GM23338 (cell line): Measurements from ENCODE around the gene GOLGB1. TPM values are rescaled to one million over a fixed set of nuclear protein-coding genes. Genes with fewer than 3 reads are reported as not detected.
"Not testable (repeated sequence)": the region's sequence is repeated elsewhere in the genome, so short reads cannot be mapped to it uniquely, and the experiment has no call there.

ENCODE experiments used
- ATAC-seq: fragments of 200-7000 bp; cut with Tn5 transposase; 3 replicates; pipeline ENCODE4 v1.9.1; 2020
- DNase-seq: peaks from one replicate; pipeline ENCODE4 v3.0.0-alpha.2; 2015; ENCODE audit warnings: low spot score
- H2AFZ ChIP-seq: fragments of 200-600 bp; sonication (generic); 2 replicates; pipeline ENCODE4 v1.8.0; 2016; ENCODE audit warnings: antibody characterized with exemption, mild to moderate bottlenecking, moderate library complexity
- H3F3A ChIP-seq: fragments of 200-600 bp; sonication (generic); replicated peaks from 2 replicates; pipeline ENCODE4 v1.8.0; 2017; ENCODE audit warnings: antibody characterized with exemption, mixed run types, low read depth
- H3K27ac ChIP-seq: fragments of 200-600 bp; sonication (generic); 2 replicates; pipeline ENCODE4 v1.6.1; 2016; ENCODE audit warnings: low read depth
- H3K27me3 ChIP-seq: fragments of 200-600 bp; sonication (generic); 2 replicates; pipeline ENCODE4 v1.8.0; 2016; ENCODE audit warnings: mild to moderate bottlenecking, mixed run types, moderate library complexity; ENCODE audit not compliant: insufficient read depth
- H3K36me3 ChIP-seq: fragments of 200-600 bp; sonication (generic); 2 replicates; pipeline ENCODE4 v1.8.0; 2016; ENCODE audit warnings: mild to moderate bottlenecking; ENCODE audit not compliant: insufficient read depth
- H3K4me1 ChIP-seq: fragments of 200-600 bp; sonication (generic); 2 replicates; pipeline ENCODE4 v1.8.0; 2016; ENCODE audit warnings: mild to moderate bottlenecking, moderate library complexity; ENCODE audit not compliant: insufficient read depth
- H3K4me2 ChIP-seq: fragments of 200-600 bp; sonication (generic); 2 replicates; pipeline ENCODE4 v1.7.1; 2017; ENCODE audit warnings: mixed run types
- H3K4me3 ChIP-seq: fragments of 200-600 bp; sonication (generic); 2 replicates; pipeline ENCODE4 v1.6.1; 2016; ENCODE audit warnings: mixed run types
- H3K79me2 ChIP-seq: fragments of 200-600 bp; sonication (generic); replicated peaks from 2 replicates; pipeline ENCODE4 v1.8.0; 2017; ENCODE audit warnings: mild to moderate bottlenecking; ENCODE audit not compliant: insufficient read depth
- H3K9me2 ChIP-seq: fragments of 200-600 bp; sonication (generic); 2 replicates; pipeline ENCODE4 v1.8.0; 2017; ENCODE audit not compliant: insufficient read depth
- H4K20me1 ChIP-seq: fragments of 200-600 bp; sonication (generic); replicated peaks from 2 replicates; pipeline ENCODE4 v1.8.0; 2017; ENCODE audit warnings: mild to moderate bottlenecking; ENCODE audit not compliant: insufficient read depth
- H3K27ac Mint-ChIP-seq: 2 replicates; pipeline ENCODE4 v1.8.0; 2020; ENCODE audit warnings: inconsistent platforms, mild to moderate bottlenecking, moderate library complexity, mixed read lengths
- H3K27me3 Mint-ChIP-seq: 3 replicates; pipeline ENCODE4 v1.8.0; 2022; ENCODE audit warnings: low read depth, mild to moderate bottlenecking, moderate library complexity, mixed read lengths, inconsistent platforms; ENCODE audit not compliant: insufficient read depth, poor library complexity
- H3K36me3 Mint-ChIP-seq: 3 replicates; pipeline ENCODE4 v1.8.0; 2021; ENCODE audit warnings: low read depth, mild to moderate bottlenecking, inconsistent platforms, moderate library complexity, mixed read lengths
- H3K4me1 Mint-ChIP-seq: 3 replicates; pipeline ENCODE4 v1.8.0; 2020; ENCODE audit warnings: mild to moderate bottlenecking, inconsistent platforms, mixed read lengths
- H3K4me3 Mint-ChIP-seq: 3 replicates; pipeline ENCODE4 v1.8.0; 2021; ENCODE audit warnings: moderate library complexity, mild to moderate bottlenecking, inconsistent platforms, mixed read lengths
- H3K9me3 Mint-ChIP-seq: 3 replicates; pipeline ENCODE4 v1.8.0; 2020; ENCODE audit warnings: moderate library complexity, mild to moderate bottlenecking, inconsistent platforms, mixed read lengths
- CREB1 ChIP-seq: fragments of 250-450 bp; sonication (Bioruptor Pico); IDR thresholded peaks from 2 replicates; pipeline ENCODE4 v1.5.0; 2020; ENCODE audit warnings: low read depth, mild to moderate bottlenecking, moderate library complexity
- EZH2phosphoT487 ChIP-seq: fragments of 200-600 bp; sonication (generic); IDR thresholded peaks from one replicate; pipeline ENCODE4 v1.8.1; 2018; ENCODE audit warnings: antibody characterized with exemption; ENCODE audit not compliant: unreplicated experiment
- JUNB ChIP-seq: IDR thresholded peaks from one replicate; pipeline ENCODE4 v1.6.1; 2016; ENCODE audit warnings: antibody characterized with exemption; ENCODE audit not compliant: unreplicated experiment
- NANOG ChIP-seq: IDR thresholded peaks from 2 replicates; pipeline ENCODE4 v1.6.1; 2016; ENCODE audit warnings: antibody characterized with exemption, borderline replicate concordance
- POLR2AphosphoS5 ChIP-seq: IDR thresholded peaks from 2 replicates; pipeline ENCODE4 v1.6.1; 2016; ENCODE audit warnings: antibody characterized with exemption, low read depth
- STAT1 ChIP-seq: IDR thresholded peaks from one replicate; pipeline ENCODE4 v1.6.1; 2016; ENCODE audit warnings: antibody characterized with exemption; ENCODE audit not compliant: unreplicated experiment
- ZNF331 ChIP-seq: fragments of 250-450 bp; sonication (Bioruptor Pico); IDR thresholded peaks from 2 replicates; pipeline ENCODE4 v1.5.0; 2020; ENCODE audit warnings: low read depth, mild to moderate bottlenecking, moderate library complexity
- polyA plus RNA-seq: library from polyadenylated mRNA; unstranded; fragments of >200 nt; fragmentation: Nextera tagmentation; extraction: Ambion mirVana; gene quantifications from 2 replicates; pipeline ENCODE4 v1.2.1, GENCODE V29; 2016
- total RNA-seq: library from RNA; depleted of rRNA; stranded (reverse); fragments of >200 nt; shearing (Covaris generic); gene quantifications from 2 replicates; pipeline ENCODE4 v1.2.3, GENCODE V29; 2014
- TF ChIP-seq, protein P1 (sequence below), 2 experiments: fragments of 200-600 bp in 1 of 2; sonication (generic) in 1 of 2; conservative IDR thresholded peaks; 2 replicates each; pipeline versions ENCODE4 v1.5.1 to v1.6.1; 2016 to 2017; ENCODE audit warnings: antibody characterized with exemption in 2 of 2, low read depth in 2 of 2, mild to moderate bottlenecking in 2 of 2, moderate library complexity in 1 of 2
- TF ChIP-seq, protein P2 (sequence below): IDR thresholded peaks from 2 replicates; pipeline ENCODE4 v1.6.1; 2016; ENCODE audit warnings: antibody characterized with exemption

GOLGB1 gene
- total and polyA plus RNA-seq, 2 experiments from 2014 or later, result 34.5 to 56.8 TPM

DNA sequence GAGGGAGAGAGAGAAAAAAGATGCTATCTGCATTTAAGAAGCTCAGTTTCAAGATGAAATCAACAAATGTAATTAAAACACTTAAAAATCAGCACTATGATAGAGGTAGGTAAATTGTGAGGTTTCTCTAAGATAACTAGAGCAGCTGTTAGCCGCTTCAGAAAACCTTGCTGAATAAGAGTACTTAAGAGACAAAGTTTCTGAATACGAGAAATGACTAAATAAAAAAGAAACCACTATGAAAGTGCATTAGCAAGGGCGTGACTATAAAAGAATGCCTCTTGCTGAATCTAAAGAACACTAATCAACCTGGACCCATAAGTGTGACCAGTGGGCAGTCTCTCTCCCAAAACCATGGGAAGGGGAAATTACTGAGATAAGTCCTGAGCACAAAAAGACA lies 43.5 kb upstream of the GOLGB1 start:
- Histone ChIP-seq H3K27ac (no peak overlapping the region), H3F3A (no peaks in the 10 kb centered on the region), H3K4me2 (no peak overlapping the region), H3K27me3 (no peaks in the 10 kb centered on the region), H3K36me3 (peaks cover 9% of the 10 kb centered on the region; the same call in 1 of the 2 replicates), H4K20me1 (no peaks in the 10 kb centered on the region; the same call in 1 of the 2 replicates), H3K79me2 (no peaks in the 10 kb centered on the region), H3K4me3 (no peak overlapping the region), H3K4me1 (no peaks in the 10 kb centered on the region), H2AFZ (no peak overlapping the region), H3K9me2 (no peaks in the 10 kb centered on the region)
- no peaks in the 10 kb centered on the region for H3K9me3 Mint-ChIP-seq
- H3K27ac Mint-ChIP-seq, result no peak overlapping the region
- ATAC-seq, result no peak
- H3K27me3 Mint-ChIP-seq, result no peaks in the 10 kb centered on the region
- H3K4me3 Mint-ChIP-seq, result no peak overlapping the region
- peaks cover 29% of the 10 kb centered on the region for H3K36me3 Mint-ChIP-seq
- DNase-seq, result no peak
- no peaks in the 10 kb centered on the region for H3K4me1 Mint-ChIP-seq
- TF ChIP-seq NANOG (no peak), CREB1 (CRISPR knock-in tag) (no peak), JUNB (no peak), POLR2AphosphoS5 (no peak)
- TF ChIP-seq, protein P1, sequence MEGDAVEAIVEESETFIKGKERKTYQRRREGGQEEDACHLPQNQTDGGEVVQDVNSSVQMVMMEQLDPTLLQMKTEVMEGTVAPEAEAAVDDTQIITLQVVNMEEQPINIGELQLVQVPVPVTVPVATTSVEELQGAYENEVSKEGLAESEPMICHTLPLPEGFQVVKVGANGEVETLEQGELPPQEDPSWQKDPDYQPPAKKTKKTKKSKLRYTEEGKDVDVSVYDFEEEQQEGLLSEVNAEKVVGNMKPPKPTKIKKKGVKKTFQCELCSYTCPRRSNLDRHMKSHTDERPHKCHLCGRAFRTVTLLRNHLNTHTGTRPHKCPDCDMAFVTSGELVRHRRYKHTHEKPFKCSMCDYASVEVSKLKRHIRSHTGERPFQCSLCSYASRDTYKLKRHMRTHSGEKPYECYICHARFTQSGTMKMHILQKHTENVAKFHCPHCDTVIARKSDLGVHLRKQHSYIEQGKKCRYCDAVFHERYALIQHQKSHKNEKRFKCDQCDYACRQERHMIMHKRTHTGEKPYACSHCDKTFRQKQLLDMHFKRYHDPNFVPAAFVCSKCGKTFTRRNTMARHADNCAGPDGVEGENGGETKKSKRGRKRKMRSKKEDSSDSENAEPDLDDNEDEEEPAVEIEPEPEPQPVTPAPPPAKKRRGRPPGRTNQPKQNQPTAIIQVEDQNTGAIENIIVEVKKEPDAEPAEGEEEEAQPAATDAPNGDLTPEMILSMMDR (conservative IDR thresholded peaks at IDR 0.05; ENCODE audit: low read depth in 2 of 2), result no peak

DNA sequence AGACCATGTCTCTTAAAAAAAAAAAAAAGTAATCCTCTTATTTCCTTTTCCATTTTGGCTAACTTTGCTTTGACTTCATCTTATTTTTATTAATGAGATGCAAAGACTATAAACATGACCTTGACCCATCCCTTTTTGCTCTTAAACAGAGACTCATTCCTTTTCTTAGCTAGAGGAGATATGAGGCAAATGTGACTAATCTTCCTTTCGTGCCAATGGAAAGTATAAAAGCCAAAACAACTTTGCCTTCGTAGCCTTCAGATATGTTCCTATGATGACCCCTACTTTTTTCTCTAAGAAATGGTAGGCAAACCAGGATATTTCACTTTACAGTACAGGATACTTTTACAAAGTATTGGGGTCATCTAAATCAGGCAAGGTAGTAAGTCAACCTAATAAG lies 36.9 kb upstream of the GOLGB1 start:
- Histone ChIP-seq H3K79me2 (no peaks in the 10 kb centered on the region), H3K27ac (no peak overlapping the region), H2AFZ (no peak overlapping the region), H3K4me1 (no peaks in the 10 kb centered on the region), H3K9me2 (no peaks in the 10 kb centered on the region), H3K27me3 (no peaks in the 10 kb centered on the region), H3F3A (no peaks in the 10 kb centered on the region), H3K36me3 (peaks cover 12% of the 10 kb centered on the region; the same call in 1 of the 2 replicates), H3K4me2 (no peak overlapping the region), H3K4me3 (no peak overlapping the region), H4K20me1 (no peaks in the 10 kb centered on the region; the same call in 1 of the 2 replicates)
- Mint-ChIP-seq H3K27me3 (no peaks in the 10 kb centered on the region), H3K36me3 (peaks cover 34% of the 10 kb centered on the region), H3K4me1 (no peaks in the 10 kb centered on the region), H3K27ac (no peak overlapping the region), H3K4me3 (no peak overlapping the region), H3K9me3 (no peaks in the 10 kb centered on the region)
- ATAC-seq (no peak), DNase-seq (no peak)
- TF ChIP-seq, protein P2, sequence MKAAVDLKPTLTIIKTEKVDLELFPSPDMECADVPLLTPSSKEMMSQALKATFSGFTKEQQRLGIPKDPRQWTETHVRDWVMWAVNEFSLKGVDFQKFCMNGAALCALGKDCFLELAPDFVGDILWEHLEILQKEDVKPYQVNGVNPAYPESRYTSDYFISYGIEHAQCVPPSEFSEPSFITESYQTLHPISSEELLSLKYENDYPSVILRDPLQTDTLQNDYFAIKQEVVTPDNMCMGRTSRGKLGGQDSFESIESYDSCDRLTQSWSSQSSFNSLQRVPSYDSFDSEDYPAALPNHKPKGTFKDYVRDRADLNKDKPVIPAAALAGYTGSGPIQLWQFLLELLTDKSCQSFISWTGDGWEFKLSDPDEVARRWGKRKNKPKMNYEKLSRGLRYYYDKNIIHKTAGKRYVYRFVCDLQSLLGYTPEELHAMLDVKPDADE, result no peak
- TF ChIP-seq EZH2phosphoT487, result no peak
- TF ChIP-seq CREB1 (CRISPR knock-in tag), result no peak
- no peak for TF ChIP-seq ZNF331 (CRISPR knock-in tag)
- no peak for TF ChIP-seq JUNB
- TF ChIP-seq POLR2AphosphoS5, result no peak
- TF ChIP-seq, protein P1 (conservative IDR thresholded peaks at IDR 0.05; ENCODE audit: low read depth in 2 of 2), result no peak
- no peak for TF ChIP-seq STAT1

DNA sequence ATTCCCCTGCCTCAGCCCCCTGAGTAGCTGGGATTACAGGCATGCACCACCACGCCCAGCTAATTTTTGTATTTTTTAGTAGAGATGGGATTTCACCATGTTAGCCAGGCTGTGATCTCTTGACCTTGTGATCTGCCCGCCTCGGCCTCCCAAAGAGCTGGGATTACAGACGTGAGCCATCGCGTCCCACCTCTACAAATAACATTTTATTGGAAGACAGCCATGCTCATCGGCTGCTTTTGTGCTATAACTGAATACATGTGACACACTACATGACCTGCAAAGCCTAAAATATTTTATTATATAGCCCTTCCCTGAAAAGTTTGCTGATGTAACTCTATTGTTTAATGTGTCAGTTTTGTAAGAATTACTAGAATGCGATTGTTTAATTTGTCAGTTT lies 33.2 kb upstream of the GOLGB1 start:
- not testable (repeated sequence) for H3K4me3 ChIP-seq, H3K27me3 ChIP-seq, H2AFZ ChIP-seq, H3K4me2 ChIP-seq, H3K27ac Mint-ChIP-seq, H3K27me3 Mint-ChIP-seq, H3K4me1 Mint-ChIP-seq, H3K79me2 ChIP-seq, H4K20me1 ChIP-seq, ATAC-seq, DNase-seq, H3K27ac ChIP-seq, H3K4me3 Mint-ChIP-seq, H3K9me3 Mint-ChIP-seq, H3F3A ChIP-seq, H3K9me2 ChIP-seq, H3K4me1 ChIP-seq
- H3K36me3 Mint-ChIP-seq, result peaks cover 38% of the 10 kb centered on the region; the same call in 2 of the 3 replicates
- peaks cover 12% of the 10 kb centered on the region; the same call in 1 of the 2 replicates for H3K36me3 ChIP-seq
